Measurements from ENCODE around the gene CNTNAP5.
"Not testable (repeated sequence)": the region's sequence is repeated elsewhere in the genome, so short reads cannot be mapped to it uniquely, and the experiment has no call there.

The CNTNAP5 gene

GRCh38 chr2:124402274-124402673, 377.2 kb downstream of the CNTNAP5 start:
- no peaks in the 10 kb centered on the region for H3K79me2 ChIP-seq (ENCODE audit: insufficient read depth, low read length)
- H3K9me2 ChIP-seq (replicated peaks; ENCODE audit: low read depth, low read length) = no peaks in the 10 kb centered on the region
- H3K4me2 ChIP-seq (ENCODE audit: low read depth, low read length, poor library complexity, severe bottlenecking) = no peak overlapping the region
- no peak overlapping the region for H2AFZ ChIP-seq (ENCODE audit: low read length)
- H3K4me1 ChIP-seq (ENCODE audit: insufficient read depth, low read length, poor library complexity, severe bottlenecking) = no peaks in the 10 kb centered on the region
- H3K4me3 ChIP-seq (ENCODE audit: low read length, poor library complexity, severe bottlenecking) = no peak overlapping the region
- TF ChIP-seq, protein P1, sequence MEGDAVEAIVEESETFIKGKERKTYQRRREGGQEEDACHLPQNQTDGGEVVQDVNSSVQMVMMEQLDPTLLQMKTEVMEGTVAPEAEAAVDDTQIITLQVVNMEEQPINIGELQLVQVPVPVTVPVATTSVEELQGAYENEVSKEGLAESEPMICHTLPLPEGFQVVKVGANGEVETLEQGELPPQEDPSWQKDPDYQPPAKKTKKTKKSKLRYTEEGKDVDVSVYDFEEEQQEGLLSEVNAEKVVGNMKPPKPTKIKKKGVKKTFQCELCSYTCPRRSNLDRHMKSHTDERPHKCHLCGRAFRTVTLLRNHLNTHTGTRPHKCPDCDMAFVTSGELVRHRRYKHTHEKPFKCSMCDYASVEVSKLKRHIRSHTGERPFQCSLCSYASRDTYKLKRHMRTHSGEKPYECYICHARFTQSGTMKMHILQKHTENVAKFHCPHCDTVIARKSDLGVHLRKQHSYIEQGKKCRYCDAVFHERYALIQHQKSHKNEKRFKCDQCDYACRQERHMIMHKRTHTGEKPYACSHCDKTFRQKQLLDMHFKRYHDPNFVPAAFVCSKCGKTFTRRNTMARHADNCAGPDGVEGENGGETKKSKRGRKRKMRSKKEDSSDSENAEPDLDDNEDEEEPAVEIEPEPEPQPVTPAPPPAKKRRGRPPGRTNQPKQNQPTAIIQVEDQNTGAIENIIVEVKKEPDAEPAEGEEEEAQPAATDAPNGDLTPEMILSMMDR (conservative IDR thresholded peaks at IDR 0.05; ENCODE audit: low read length) = no peak
- TF ChIP-seq EZH2phosphoT487 (IDR thresholded peaks at IDR 0.05; ENCODE audit: borderline replicate concordance) = no peak
- H3K36me3 ChIP-seq (ENCODE audit: insufficient read depth, low read length) = no peaks in the 10 kb centered on the region
- H4K20me1 ChIP-seq (ENCODE audit: insufficient read depth, low read length, poor library complexity, severe bottlenecking) = no peaks in the 10 kb centered on the region
- no peaks in the 10 kb centered on the region for H3F3A ChIP-seq (ENCODE audit: low read depth)
- H3K9ac ChIP-seq (ENCODE audit: low read depth, low read length, poor library complexity, severe bottlenecking) = no peak overlapping the region
- 0 out of 2 replicates have a peak, but pooled peaks cover 3% of the 10 kb centered on the region for H3K9me3 ChIP-seq (ENCODE audit: insufficient read depth, low read depth, low read length)
- no peaks in the 10 kb centered on the region for H3K27me3 ChIP-seq (ENCODE audit: insufficient read depth, low read length, poor library complexity, severe bottlenecking)

GRCh38 chr2:124407836-124408534, 382.9 kb downstream of the CNTNAP5 start:
- not testable (repeated sequence) for H3K79me2 ChIP-seq (ENCODE audit: insufficient read depth, low read length); H3K4me2 ChIP-seq (ENCODE audit: low read depth, low read length, poor library complexity, severe bottlenecking); H3K27me3 ChIP-seq (ENCODE audit: insufficient read depth, low read length, poor library complexity, severe bottlenecking); H3F3A ChIP-seq (ENCODE audit: low read depth); H3K9me2 ChIP-seq (replicated peaks; ENCODE audit: low read depth, low read length); H3K4me3 ChIP-seq (ENCODE audit: low read length, poor library complexity, severe bottlenecking); H3K4me1 ChIP-seq (ENCODE audit: insufficient read depth, low read length, poor library complexity, severe bottlenecking); H4K20me1 ChIP-seq (ENCODE audit: insufficient read depth, low read length, poor library complexity, severe bottlenecking); H3K9me3 ChIP-seq (ENCODE audit: insufficient read depth, low read depth, low read length); H3K36me3 ChIP-seq (ENCODE audit: insufficient read depth, low read length); H3K9ac ChIP-seq (ENCODE audit: low read depth, low read length, poor library complexity, severe bottlenecking); H2AFZ ChIP-seq (ENCODE audit: low read length)

GRCh38 chr2:124424074-124424473, 399.0 kb downstream of the CNTNAP5 start:
- H3K79me2 ChIP-seq (ENCODE audit: insufficient read depth, low read length) = no peaks in the 10 kb centered on the region
- H3K27me3 ChIP-seq (ENCODE audit: insufficient read depth, low read length, poor library complexity, severe bottlenecking) = no peaks in the 10 kb centered on the region
- no peaks in the 10 kb centered on the region for H4K20me1 ChIP-seq (ENCODE audit: insufficient read depth, low read length, poor library complexity, severe bottlenecking)
- H3K4me3 ChIP-seq (ENCODE audit: low read length, poor library complexity, severe bottlenecking) = no peak overlapping the region
- H3K36me3 ChIP-seq (ENCODE audit: insufficient read depth, low read length) = no peaks in the 10 kb centered on the region
- H3K4me1 ChIP-seq (ENCODE audit: insufficient read depth, low read length, poor library complexity, severe bottlenecking) = no peaks in the 10 kb centered on the region
- TF ChIP-seq, protein P1 (conservative IDR thresholded peaks at IDR 0.05; ENCODE audit: low read length) = no peak
- no peak for TF ChIP-seq EZH2phosphoT487 (IDR thresholded peaks at IDR 0.05; ENCODE audit: borderline replicate concordance)
- no peak overlapping the region for H3K4me2 ChIP-seq (ENCODE audit: low read depth, low read length, poor library complexity, severe bottlenecking)
- H3K9me2 ChIP-seq (replicated peaks; ENCODE audit: low read depth, low read length) = no peaks in the 10 kb centered on the region
- H3K9me3 ChIP-seq (ENCODE audit: insufficient read depth, low read depth, low read length) = no peaks in the 10 kb centered on the region
- H3F3A ChIP-seq (ENCODE audit: low read depth) = no peaks in the 10 kb centered on the region
- no peak overlapping the region for H2AFZ ChIP-seq (ENCODE audit: low read length)
- H3K9ac ChIP-seq (ENCODE audit: low read depth, low read length, poor library complexity, severe bottlenecking) = no peak overlapping the region

DNA sequence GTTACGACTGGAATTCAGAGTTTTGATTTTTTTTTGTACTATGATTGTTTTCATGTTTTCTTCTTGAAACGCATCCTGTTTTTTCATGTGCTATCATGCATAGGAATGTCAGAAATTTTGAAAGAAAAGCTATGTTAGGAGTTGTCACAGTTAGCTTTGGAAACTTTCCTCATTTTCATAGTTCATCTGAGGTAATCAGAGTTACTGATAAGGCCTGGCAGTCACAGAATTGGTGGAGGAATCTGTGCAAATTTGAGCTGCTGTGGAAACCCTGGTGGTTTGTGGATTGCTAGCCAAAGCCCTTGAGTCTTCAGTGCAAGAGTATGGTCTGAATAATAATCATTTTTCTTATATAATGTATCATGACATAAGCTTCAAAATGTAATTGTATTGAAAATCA, 401.0 kb downstream of the CNTNAP5 start:
- H3K36me3 ChIP-seq (ENCODE audit: insufficient read depth, low read length) = no peaks in the 10 kb centered on the region
- TF ChIP-seq, protein P1 (conservative IDR thresholded peaks at IDR 0.05; ENCODE audit: low read length) = no peak
- no peak for TF ChIP-seq EZH2phosphoT487 (IDR thresholded peaks at IDR 0.05; ENCODE audit: borderline replicate concordance)
- H3K79me2 ChIP-seq (ENCODE audit: insufficient read depth, low read length) = no peaks in the 10 kb centered on the region
- no peaks in the 10 kb centered on the region for H3F3A ChIP-seq (ENCODE audit: low read depth)
- no peak overlapping the region for H3K9ac ChIP-seq (ENCODE audit: low read depth, low read length, poor library complexity, severe bottlenecking)
- H3K4me3 ChIP-seq (ENCODE audit: low read length, poor library complexity, severe bottlenecking) = no peak overlapping the region
- H3K9me2 ChIP-seq (replicated peaks; ENCODE audit: low read depth, low read length) = no peaks in the 10 kb centered on the region
- H3K27me3 ChIP-seq (ENCODE audit: insufficient read depth, low read length, poor library complexity, severe bottlenecking) = no peaks in the 10 kb centered on the region
- H2AFZ ChIP-seq (ENCODE audit: low read length) = no peak overlapping the region
- no peaks in the 10 kb centered on the region for H3K4me1 ChIP-seq (ENCODE audit: insufficient read depth, low read length, poor library complexity, severe bottlenecking)
- no peaks in the 10 kb centered on the region for H3K9me3 ChIP-seq (ENCODE audit: insufficient read depth, low read depth, low read length)
- H4K20me1 ChIP-seq (ENCODE audit: insufficient read depth, low read length, poor library complexity, severe bottlenecking) = no peaks in the 10 kb centered on the region
- H3K4me2 ChIP-seq (ENCODE audit: low read depth, low read length, poor library complexity, severe bottlenecking) = no peak overlapping the region
